ENCODE measurements around the gene MROH9. TPM values are rescaled to one million over a fixed set of nuclear protein-coding genes. Genes with fewer than 3 reads are reported as not detected.

MROH9 gene
- polyA plus RNA-seq, 1 of the 3 experiments (the other 2 are of a cell fraction): 0.26 TPM

DNA sequence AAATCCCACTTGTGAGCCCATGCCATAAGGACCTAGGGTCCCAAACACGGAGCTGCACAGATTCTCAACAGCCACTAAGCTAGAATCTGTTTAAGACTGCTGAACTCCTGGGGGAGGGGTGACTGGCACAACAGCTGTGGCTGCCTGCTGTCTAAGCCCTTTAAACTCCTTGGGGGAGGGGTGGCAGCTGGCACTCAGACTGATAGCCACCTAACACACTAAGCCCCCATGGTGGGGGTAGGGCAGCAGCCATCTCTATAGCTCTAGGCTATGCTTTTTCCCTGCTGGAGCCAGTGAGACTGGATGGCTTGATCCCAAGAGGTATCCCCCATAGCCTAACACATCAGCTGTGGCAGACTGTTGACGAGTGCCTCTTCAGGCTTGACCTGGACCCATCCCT lies 82.1 kb downstream of the MROH9 start (continued):
- TF ChIP-seq, protein P1, sequence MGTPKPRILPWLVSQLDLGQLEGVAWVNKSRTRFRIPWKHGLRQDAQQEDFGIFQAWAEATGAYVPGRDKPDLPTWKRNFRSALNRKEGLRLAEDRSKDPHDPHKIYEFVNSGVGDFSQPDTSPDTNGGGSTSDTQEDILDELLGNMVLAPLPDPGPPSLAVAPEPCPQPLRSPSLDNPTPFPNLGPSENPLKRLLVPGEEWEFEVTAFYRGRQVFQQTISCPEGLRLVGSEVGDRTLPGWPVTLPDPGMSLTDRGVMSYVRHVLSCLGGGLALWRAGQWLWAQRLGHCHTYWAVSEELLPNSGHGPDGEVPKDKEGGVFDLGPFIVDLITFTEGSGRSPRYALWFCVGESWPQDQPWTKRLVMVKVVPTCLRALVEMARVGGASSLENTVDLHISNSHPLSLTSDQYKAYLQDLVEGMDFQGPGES (IDR thresholded peaks at IDR 0.05; ENCODE audit: low read depth, low read length): no peak
- no peak for TF ChIP-seq SIN3A (IDR thresholded peaks at IDR 0.05; ENCODE audit: borderline replicate concordance, low read depth, low read length)
- no peak for TF ChIP-seq EP300 (IDR thresholded peaks at IDR 0.05; ENCODE audit: borderline replicate concordance in 1 of 2, low read depth in 1 of 2, low read length in 1 of 2)
- no peak for TF ChIP-seq RAD21 (IDR thresholded peaks at IDR 0.05; ENCODE audit: low read length)

GRCh38 chr1:171019971-171020370 lies 84.6 kb downstream of the MROH9 start:
- no peak for DNase-seq
- no peak overlapping the region for H3K4me2 ChIP-seq
- H2AFZ ChIP-seq (ENCODE audit: low read depth): no peak overlapping the region
- H3K9ac ChIP-seq: no peak overlapping the region
- TF ChIP-seq TEAD4 (IDR thresholded peaks at IDR 0.05; ENCODE audit: borderline replicate concordance, insufficient read depth): no peak
- TF ChIP-seq RCOR1 (IDR thresholded peaks at IDR 0.05; ENCODE audit: low read length): no peak
- TF ChIP-seq GATA2 (CRISPR knock-in tag; IDR thresholded peaks at IDR 0.05): no peak
- no peak for TF ChIP-seq EZH2phosphoT487 (IDR thresholded peaks at IDR 0.05; ENCODE audit: borderline replicate concordance, low read depth)
- TF ChIP-seq FOXM1 (IDR thresholded peaks at IDR 0.05; ENCODE audit: low read depth): no peak
- no peak for TF ChIP-seq FOXJ3 (CRISPR knock-in tag; IDR thresholded peaks at IDR 0.05)
- TF ChIP-seq SIN3A (IDR thresholded peaks at IDR 0.05; ENCODE audit: borderline replicate concordance, low read depth, low read length): no peak
- TF ChIP-seq NFIC (IDR thresholded peaks at IDR 0.05; ENCODE audit: borderline replicate concordance): no peak
- TF ChIP-seq EP300 (IDR thresholded peaks at IDR 0.05; ENCODE audit: borderline replicate concordance in 1 of 2, low read depth in 1 of 2, low read length in 1 of 2): no peak
- no peak for TF ChIP-seq TCF12 (IDR thresholded peaks at IDR 0.05)
- TF ChIP-seq MXI1 (IDR thresholded peaks at IDR 0.05; ENCODE audit: low read depth, low read length): no peak
- no peak for TF ChIP-seq CHD2 (IDR thresholded peaks at IDR 0.05; ENCODE audit: low read length, partially characterized antibody)
- TF ChIP-seq FOSL2 (IDR thresholded peaks at IDR 0.05; ENCODE audit: borderline replicate concordance, low read depth): no peak
- TF ChIP-seq, protein P2, sequence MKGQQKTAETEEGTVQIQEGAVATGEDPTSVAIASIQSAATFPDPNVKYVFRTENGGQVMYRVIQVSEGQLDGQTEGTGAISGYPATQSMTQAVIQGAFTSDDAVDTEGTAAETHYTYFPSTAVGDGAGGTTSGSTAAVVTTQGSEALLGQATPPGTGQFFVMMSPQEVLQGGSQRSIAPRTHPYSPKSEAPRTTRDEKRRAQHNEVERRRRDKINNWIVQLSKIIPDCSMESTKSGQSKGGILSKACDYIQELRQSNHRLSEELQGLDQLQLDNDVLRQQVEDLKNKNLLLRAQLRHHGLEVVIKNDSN (IDR thresholded peaks at IDR 0.05; ENCODE audit: borderline replicate concordance, low read depth): no peak
- TF ChIP-seq YY1 (IDR thresholded peaks at IDR 0.05; ENCODE audit: low read depth): no peak
- TF ChIP-seq REST (IDR thresholded peaks at IDR 0.05; ENCODE audit: low read depth, low read length): no peak
- TF ChIP-seq, protein P3, sequence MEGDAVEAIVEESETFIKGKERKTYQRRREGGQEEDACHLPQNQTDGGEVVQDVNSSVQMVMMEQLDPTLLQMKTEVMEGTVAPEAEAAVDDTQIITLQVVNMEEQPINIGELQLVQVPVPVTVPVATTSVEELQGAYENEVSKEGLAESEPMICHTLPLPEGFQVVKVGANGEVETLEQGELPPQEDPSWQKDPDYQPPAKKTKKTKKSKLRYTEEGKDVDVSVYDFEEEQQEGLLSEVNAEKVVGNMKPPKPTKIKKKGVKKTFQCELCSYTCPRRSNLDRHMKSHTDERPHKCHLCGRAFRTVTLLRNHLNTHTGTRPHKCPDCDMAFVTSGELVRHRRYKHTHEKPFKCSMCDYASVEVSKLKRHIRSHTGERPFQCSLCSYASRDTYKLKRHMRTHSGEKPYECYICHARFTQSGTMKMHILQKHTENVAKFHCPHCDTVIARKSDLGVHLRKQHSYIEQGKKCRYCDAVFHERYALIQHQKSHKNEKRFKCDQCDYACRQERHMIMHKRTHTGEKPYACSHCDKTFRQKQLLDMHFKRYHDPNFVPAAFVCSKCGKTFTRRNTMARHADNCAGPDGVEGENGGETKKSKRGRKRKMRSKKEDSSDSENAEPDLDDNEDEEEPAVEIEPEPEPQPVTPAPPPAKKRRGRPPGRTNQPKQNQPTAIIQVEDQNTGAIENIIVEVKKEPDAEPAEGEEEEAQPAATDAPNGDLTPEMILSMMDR (IDR thresholded peaks at IDR 0.05): no peak
- TF ChIP-seq ELF1 (IDR thresholded peaks at IDR 0.05): no peak
- TF ChIP-seq TAF1 (IDR thresholded peaks at IDR 0.05; ENCODE audit: borderline replicate concordance, low read depth, low read length): no peak
- no peak for TF ChIP-seq RAD21 (IDR thresholded peaks at IDR 0.05; ENCODE audit: low read length)
- H3K9me2 ChIP-seq: no peaks in the 10 kb centered on the region
- H3K36me3 ChIP-seq (replicated peaks in 1 of 2; ENCODE audit: control insufficient read depth in 1 of 2, insufficient read depth in 2 of 2, low read length in 1 of 2): no peaks in the 10 kb centered on the region
- H3K27ac ChIP-seq (ENCODE audit: low read depth in 2 of 2, low read length in 1 of 2): no peak overlapping the region
- H3K79me2 ChIP-seq (ENCODE audit: insufficient read depth): no peaks in the 10 kb centered on the region
- no peaks in the 10 kb centered on the region for H3K4me1 ChIP-seq (ENCODE audit: control insufficient read depth in 1 of 2, insufficient read depth in 2 of 2, low read depth in 1 of 2, low read length in 1 of 2)
- H3K27me3 ChIP-seq (ENCODE audit: insufficient read depth): peaks cover 16% of the 10 kb centered on the region
- H3K4me3 ChIP-seq (ENCODE audit: low read depth in 2 of 2, low read length in 1 of 2): no peak overlapping the region
- peaks cover 3% of the 10 kb centered on the region; the same call in 1 of the 2 replicates for H3K9me3 ChIP-seq
- no peaks in the 10 kb centered on the region for H3F3A ChIP-seq (replicated peaks; ENCODE audit: insufficient read depth)
- H4K20me1 ChIP-seq (ENCODE audit: insufficient read depth): no peaks in the 10 kb centered on the region
- CTCF ChIA-PET: no interaction called here
- POLR2A ChIA-PET: no interaction called here
- 4% methylated on average over 4 of the region's 4 CpGs for WGBS (ENCODE audit: low lambda C conversion rate)

Measured in SK-N-SH (cell line).